Psoas muscle (tissue), 8 donors: ENCODE results near the gene PMEPA1. TPM values are rescaled to one million over a fixed set of nuclear protein-coding genes. Genes with fewer than 3 reads are reported as not detected.

Source experiments
- ATAC-seq, 4 donors: fragments of 200-7000 bp; cut with Tn5 transposase; one replicate each; pipeline ENCODE4 v1.9.1; 2020; ENCODE audit warnings: moderate library complexity in 3 of 4, mild to moderate bottlenecking in 2 of 4
- DNase-seq, 2 donors: peaks; one replicate each; pipeline ENCODE4 v3.0.0-alpha.2; 2020
- H3K27ac ChIP-seq: fragments of 200-600 bp; one replicate; pipeline ENCODE4 v1.8.0; 2022
- H3K27me3 ChIP-seq, 3 donors: fragments of 200-600 bp in 1 of 3; one replicate each; pipeline versions ENCODE4 v1.6.1 to v1.8.0; 2013 to 2022; ENCODE audit warnings: low read length in 2 of 3, mild to moderate bottlenecking in 2 of 3, moderate library complexity in 1 of 3; ENCODE audit not compliant: insufficient read depth in 3 of 3
- H3K36me3 ChIP-seq, 2 donors: fragments of 200-600 bp in 1 of 2; one replicate each; pipeline versions ENCODE4 v1.6.1 to v1.8.0; 2013 to 2022; ENCODE audit warnings: low read depth in 1 of 2, mild to moderate bottlenecking in 1 of 2, moderate library complexity in 1 of 2; ENCODE audit not compliant: insufficient read depth in 1 of 2
- H3K4me1 ChIP-seq: fragments of 200-600 bp; one replicate; pipeline ENCODE4 v1.8.0; 2022
- H3K4me3 ChIP-seq: fragments of 200-600 bp; one replicate; pipeline ENCODE4 v1.8.0; 2022; ENCODE audit warnings: mild to moderate bottlenecking
- H3K9me3 ChIP-seq: fragments of 200-600 bp; one replicate; pipeline ENCODE4 v1.8.0; 2022
- CTCF ChIP-seq: fragments of 200-600 bp; IDR thresholded peaks from one replicate; pipeline ENCODE4 v1.8.0; 2022; ENCODE audit warnings: antibody characterized with exemption
- WGBS, 3 donors: extraction: QIAGEN DNeasy Blood & Tissue Kit; methylation state at CpG; one replicate each; pipeline versions ENCODE4 v1.1.6 to v1.1.7; 2013; 5-methylcytosine and 5-hydroxymethylcytosine counted together
- intact Hi-C, 2 donors: fragments of 100-400 bp; cut with DNase I; formaldehyde crosslinking; loops; one replicate each; pipeline versions ENCODE4 v1.11.0 to v1.14.2; 2022
- polyA plus RNA-seq, 3 donors: library from polyadenylated mRNA; stranded (reverse); fragments of 200-250 nt; gene quantifications; one replicate each; pipeline ENCODE4 v1.2.3, GENCODE V29; 2013
- total RNA-seq, 4 donors: library from RNA; stranded (reverse); fragmentation: NEBNext Ultra II Directional in 2 of 4; extraction: Animal tissue kit (Norgen Biotek cat#: 25700) in 2 of 4; gene quantifications; one replicate each; pipeline versions ENCODE4 v1.2.1 to v1.2.4, GENCODE V29; 2021 to 2023
- donor health status: healthy with polysubstance abuse.
- donor health status: DM: no; HTN: no; CAD: no; lungs with moderate emphysema.
- donor health status: Bipolar disorder and iron deficiency.
- donor health status: healthy.
- donor health status: DM: yes; HTN: yes; CAD: no.
- donor health status: DM: no; HTN: no; CAD: no.
- donor health status: DM: no; HTN: no; CAD: no.
- donor health status: DM: yes; HTN: yes; CAD: no.

PMEPA1 gene
- total and polyA plus RNA-seq, 7 donors: 8.9 to 34.0 (median 17.1) TPM

- H3K27ac ChIP-seq: no peak overlapping the region
- no peaks in the 10 kb centered on the region for H3K9me3 ChIP-seq
- H3K4me3 ChIP-seq: no peak overlapping the region
- no peaks in the 10 kb centered on the region for H3K27me3 ChIP-seq
- intact Hi-C loops: no loop called here
- 86 to 89% (median 87%) methylated on average over 4 of the region's 4 CpGs for WGBS, 3 donors
- ATAC-seq: no peak
- DNase-seq: no peak
- peaks cover 14% of the 10 kb centered on the region for H3K4me1 ChIP-seq
- H3K36me3 ChIP-seq: no peaks in the 10 kb centered on the region
- no peak for TF ChIP-seq CTCF
These were observed 18.9 kb upstream of the PMEPA1 start for GRCh38 chr20:57728762-57729161.

- Histone ChIP-seq H3K27ac (no peak overlapping the region), H3K4me1 (peaks cover 14% of the 10 kb centered on the region), H3K27me3 (no peaks in the 10 kb centered on the region), H3K4me3 (no peak overlapping the region), H3K9me3 (no peaks in the 10 kb centered on the region), H3K36me3 (no peaks in the 10 kb centered on the region)
- WGBS, 3 donors: 90 to 94% (median 94%) methylated on average over 3 of the region's 3 CpGs
- DNase-seq: peak in 1 of 2 donors; percentile 4
- no peak for ATAC-seq
- intact Hi-C loops: no loop called here
- no peak for TF ChIP-seq CTCF
These were observed 18.0 kb upstream of the PMEPA1 start for GRCh38 chr20:57727863-57728262.

GRCh38 chr20:57725636-57726035, 15.8 kb upstream of the PMEPA1 start:
- peak overlapping the region; percentile 50 for H3K27ac ChIP-seq
- ATAC-seq (no peak), DNase-seq (peak in 1 of 2 donors; percentile 34)
- intact Hi-C loops: no loop called here
- TF ChIP-seq CTCF: no peak
- H3K27me3 ChIP-seq: no peaks in the 10 kb centered on the region
- peaks cover 14% of the 10 kb centered on the region for H3K4me1 ChIP-seq
- WGBS, 3 donors: 85 to 93% (median 89%) methylated on average over 9 of the region's 9 CpGs
- H3K4me3 ChIP-seq: no peak overlapping the region
- no peaks in the 10 kb centered on the region for H3K36me3 ChIP-seq
- no peaks in the 10 kb centered on the region for H3K9me3 ChIP-seq

GRCh38 chr20:57724610-57725405, 15.0 kb upstream of the PMEPA1 start:
- Histone ChIP-seq H3K36me3 (no peaks in the 10 kb centered on the region), H3K9me3 (no peaks in the 10 kb centered on the region), H3K4me1 (peaks cover 14% of the 10 kb centered on the region), H3K4me3 (no peak overlapping the region), H3K27ac (peak overlapping the region; percentile 50), H3K27me3 (no peaks in the 10 kb centered on the region)
- 47 to 68% (median 53%) methylated on average over 16 of the region's 16 CpGs for WGBS, 3 donors
- DNase-seq (peak; percentile 56 to 83), ATAC-seq (peak; percentile 93 to 94 (median 93))
- intact Hi-C loops: no loop called here
- TF ChIP-seq CTCF: no peak

GRCh38 chr20:57723816-57724215, 14.0 kb upstream of the PMEPA1 start:
- Histone ChIP-seq H3K27me3 (no peaks in the 10 kb centered on the region), H3K27ac (no peak overlapping the region), H3K4me1 (peaks cover 16% of the 10 kb centered on the region), H3K9me3 (no peaks in the 10 kb centered on the region), H3K36me3 (no peaks in the 10 kb centered on the region), H3K4me3 (no peak overlapping the region)
- no peak for DNase-seq
- intact Hi-C loops: no loop called here
- TF ChIP-seq CTCF: no peak
- ATAC-seq: no peak
- WGBS, 3 donors: 75 to 91% (median 78%) methylated on average over 7 of the region's 7 CpGs
